ENCODE results near the gene STH.

DNA sequence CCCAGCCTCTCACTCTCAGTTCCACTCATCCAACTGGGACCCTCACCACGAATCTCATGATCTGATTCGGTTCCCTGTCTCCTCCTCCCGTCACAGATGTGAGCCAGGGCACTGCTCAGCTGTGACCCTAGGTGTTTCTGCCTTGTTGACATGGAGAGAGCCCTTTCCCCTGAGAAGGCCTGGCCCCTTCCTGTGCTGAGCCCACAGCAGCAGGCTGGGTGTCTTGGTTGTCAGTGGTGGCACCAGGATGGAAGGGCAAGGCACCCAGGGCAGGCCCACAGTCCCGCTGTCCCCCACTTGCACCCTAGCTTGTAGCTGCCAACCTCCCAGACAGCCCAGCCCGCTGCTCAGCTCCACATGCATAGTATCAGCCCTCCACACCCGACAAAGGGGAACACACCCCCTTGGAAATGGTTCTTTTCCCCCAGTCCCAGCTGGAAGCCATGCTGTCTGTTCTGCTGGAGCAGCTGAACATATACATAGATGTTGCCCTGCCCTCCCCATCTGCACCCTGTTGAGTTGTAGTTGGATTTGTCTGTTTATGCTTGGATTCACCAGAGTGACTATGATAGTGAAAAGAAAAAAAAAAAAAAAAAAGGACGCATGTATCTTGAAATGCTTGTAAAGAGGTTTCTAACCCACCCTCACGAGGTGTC, 26.6 kb downstream of the STH start:
- TF ChIP-seq, protein P1, sequence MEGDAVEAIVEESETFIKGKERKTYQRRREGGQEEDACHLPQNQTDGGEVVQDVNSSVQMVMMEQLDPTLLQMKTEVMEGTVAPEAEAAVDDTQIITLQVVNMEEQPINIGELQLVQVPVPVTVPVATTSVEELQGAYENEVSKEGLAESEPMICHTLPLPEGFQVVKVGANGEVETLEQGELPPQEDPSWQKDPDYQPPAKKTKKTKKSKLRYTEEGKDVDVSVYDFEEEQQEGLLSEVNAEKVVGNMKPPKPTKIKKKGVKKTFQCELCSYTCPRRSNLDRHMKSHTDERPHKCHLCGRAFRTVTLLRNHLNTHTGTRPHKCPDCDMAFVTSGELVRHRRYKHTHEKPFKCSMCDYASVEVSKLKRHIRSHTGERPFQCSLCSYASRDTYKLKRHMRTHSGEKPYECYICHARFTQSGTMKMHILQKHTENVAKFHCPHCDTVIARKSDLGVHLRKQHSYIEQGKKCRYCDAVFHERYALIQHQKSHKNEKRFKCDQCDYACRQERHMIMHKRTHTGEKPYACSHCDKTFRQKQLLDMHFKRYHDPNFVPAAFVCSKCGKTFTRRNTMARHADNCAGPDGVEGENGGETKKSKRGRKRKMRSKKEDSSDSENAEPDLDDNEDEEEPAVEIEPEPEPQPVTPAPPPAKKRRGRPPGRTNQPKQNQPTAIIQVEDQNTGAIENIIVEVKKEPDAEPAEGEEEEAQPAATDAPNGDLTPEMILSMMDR (conservative IDR thresholded peaks at IDR 0.05; ENCODE audit: low read depth in 2 of 2), result no peak
- TF ChIP-seq, protein P2, sequence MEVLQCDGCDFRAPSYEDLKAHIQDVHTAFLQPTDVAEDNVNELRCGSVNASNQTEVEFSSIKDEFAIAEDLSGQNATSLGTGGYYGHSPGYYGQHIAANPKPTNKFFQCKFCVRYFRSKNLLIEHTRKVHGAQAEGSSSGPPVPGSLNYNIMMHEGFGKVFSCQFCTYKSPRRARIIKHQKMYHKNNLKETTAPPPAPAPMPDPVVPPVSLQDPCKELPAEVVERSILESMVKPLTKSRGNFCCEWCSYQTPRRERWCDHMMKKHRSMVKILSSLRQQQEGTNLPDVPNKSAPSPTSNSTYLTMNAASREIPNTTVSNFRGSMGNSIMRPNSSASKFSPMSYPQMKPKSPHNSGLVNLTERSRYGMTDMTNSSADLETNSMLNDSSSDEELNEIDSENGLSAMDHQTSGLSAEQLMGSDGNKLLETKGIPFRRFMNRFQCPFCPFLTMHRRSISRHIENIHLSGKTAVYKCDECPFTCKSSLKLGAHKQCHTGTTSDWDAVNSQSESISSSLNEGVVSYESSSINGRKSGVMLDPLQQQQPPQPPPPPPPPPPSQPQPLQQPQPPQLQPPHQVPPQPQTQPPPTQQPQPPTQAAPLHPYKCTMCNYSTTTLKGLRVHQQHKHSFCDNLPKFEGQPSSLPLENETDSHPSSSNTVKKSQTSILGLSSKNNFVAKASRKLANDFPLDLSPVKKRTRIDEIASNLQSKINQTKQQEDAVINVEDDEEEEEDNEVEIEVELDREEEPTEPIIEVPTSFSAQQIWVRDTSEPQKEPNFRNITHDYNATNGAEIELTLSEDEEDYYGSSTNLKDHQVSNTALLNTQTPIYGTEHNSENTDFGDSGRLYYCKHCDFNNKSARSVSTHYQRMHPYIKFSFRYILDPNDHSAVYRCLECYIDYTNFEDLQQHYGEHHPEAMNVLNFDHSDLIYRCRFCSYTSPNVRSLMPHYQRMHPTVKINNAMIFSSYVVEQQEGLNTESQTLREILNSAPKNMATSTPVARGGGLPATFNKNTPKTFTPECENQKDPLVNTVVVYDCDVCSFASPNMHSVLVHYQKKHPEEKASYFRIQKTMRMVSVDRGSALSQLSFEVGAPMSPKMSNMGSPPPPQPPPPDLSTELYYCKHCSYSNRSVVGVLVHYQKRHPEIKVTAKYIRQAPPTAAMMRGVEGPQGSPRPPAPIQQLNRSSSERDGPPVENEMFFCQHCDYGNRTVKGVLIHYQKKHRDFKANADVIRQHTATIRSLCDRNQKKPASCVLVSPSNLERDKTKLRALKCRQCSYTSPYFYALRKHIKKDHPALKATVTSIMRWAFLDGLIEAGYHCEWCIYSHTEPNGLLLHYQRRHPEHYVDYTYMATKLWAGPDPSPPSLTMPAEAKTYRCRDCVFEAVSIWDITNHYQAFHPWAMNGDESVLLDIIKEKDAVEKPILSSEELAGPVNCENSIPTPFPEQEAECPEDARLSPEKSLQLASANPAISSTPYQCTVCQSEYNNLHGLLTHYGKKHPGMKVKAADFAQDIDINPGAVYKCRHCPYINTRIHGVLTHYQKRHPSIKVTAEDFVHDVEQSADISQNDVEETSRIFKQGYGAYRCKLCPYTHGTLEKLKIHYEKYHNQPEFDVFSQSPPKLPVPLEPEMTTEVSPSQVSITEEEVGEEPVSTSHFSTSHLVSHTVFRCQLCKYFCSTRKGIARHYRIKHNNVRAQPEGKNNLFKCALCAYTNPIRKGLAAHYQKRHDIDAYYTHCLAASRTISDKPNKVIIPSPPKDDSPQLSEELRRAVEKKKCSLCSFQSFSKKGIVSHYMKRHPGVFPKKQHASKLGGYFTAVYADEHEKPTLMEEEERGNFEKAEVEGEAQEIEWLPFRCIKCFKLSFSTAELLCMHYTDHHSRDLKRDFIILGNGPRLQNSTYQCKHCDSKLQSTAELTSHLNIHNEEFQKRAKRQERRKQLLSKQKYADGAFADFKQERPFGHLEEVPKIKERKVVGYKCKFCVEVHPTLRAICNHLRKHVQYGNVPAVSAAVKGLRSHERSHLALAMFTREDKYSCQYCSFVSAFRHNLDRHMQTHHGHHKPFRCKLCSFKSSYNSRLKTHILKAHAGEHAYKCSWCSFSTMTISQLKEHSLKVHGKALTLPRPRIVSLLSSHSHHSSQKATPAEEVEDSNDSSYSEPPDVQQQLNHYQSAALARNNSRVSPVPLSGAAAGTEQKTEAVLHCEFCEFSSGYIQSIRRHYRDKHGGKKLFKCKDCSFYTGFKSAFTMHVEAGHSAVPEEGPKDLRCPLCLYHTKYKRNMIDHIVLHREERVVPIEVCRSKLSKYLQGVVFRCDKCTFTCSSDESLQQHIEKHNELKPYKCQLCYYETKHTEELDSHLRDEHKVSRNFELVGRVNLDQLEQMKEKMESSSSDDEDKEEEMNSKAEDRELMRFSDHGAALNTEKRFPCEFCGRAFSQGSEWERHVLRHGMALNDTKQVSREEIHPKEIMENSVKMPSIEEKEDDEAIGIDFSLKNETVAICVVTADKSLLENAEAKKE (CRISPR knock-in tag; IDR thresholded peaks at IDR 0.05), result no peak
- no peak for TF ChIP-seq EZH2 (IDR thresholded peaks at IDR 0.05; ENCODE audit: low read depth, unreplicated experiment)

Measured in GM23338 (cell line).